GM12874 (cell line): ENCODE results near the gene MYOCD.

Source experiments
- TF ChIP-seq, protein P1 (sequence below): IDR thresholded peaks from 2 replicates; pipeline ENCODE4 v1.5.1; 2011; ENCODE audit warnings: low read depth, mild to moderate bottlenecking, control low read depth, low read length, moderate library complexity; ENCODE audit not compliant: insufficient read depth

MYOCD gene

DNA sequence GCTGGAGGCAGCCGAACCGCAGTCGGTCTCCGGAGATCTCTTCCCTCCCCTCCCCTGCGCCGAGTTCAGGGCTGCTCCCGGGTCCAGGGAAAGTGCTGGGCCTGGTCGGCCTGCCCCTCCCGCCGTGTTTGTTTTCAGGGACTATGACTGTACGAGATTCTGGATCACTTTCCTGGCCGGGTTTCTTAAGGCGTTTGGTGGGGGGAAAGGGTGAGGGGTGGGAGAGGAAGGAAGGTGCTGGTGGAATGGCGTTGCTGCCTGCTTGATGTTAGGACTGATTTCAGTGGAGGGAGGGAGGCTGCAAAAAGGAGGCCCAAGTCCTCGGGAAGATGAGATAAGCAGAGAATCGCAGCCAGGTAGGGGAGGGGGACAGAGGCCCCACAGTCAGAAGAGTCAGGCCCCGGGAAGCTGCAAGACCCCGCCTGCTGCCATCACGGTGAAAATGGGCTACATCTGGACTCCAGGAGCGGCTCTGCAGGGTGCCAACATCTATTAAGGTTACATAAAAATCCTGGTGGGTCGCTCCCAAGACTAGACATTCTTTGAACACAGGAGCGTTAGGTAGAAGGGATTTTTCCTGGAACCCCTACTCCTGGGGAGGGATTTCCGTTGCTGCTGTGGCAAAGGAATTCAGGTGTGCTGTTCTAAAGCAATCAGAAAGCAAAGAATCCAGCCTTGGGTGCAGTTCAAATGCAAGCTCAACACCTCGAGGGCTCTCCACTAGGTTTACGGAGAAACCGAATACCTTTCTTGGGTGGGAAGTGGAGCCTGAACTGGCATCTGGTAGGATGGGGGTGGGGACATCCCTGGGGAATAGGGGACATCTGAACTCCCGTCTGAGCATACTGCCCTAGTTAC lies 124.8 kb downstream of the MYOCD start:
- TF ChIP-seq, protein P1, sequence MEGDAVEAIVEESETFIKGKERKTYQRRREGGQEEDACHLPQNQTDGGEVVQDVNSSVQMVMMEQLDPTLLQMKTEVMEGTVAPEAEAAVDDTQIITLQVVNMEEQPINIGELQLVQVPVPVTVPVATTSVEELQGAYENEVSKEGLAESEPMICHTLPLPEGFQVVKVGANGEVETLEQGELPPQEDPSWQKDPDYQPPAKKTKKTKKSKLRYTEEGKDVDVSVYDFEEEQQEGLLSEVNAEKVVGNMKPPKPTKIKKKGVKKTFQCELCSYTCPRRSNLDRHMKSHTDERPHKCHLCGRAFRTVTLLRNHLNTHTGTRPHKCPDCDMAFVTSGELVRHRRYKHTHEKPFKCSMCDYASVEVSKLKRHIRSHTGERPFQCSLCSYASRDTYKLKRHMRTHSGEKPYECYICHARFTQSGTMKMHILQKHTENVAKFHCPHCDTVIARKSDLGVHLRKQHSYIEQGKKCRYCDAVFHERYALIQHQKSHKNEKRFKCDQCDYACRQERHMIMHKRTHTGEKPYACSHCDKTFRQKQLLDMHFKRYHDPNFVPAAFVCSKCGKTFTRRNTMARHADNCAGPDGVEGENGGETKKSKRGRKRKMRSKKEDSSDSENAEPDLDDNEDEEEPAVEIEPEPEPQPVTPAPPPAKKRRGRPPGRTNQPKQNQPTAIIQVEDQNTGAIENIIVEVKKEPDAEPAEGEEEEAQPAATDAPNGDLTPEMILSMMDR: no peak

DNA sequence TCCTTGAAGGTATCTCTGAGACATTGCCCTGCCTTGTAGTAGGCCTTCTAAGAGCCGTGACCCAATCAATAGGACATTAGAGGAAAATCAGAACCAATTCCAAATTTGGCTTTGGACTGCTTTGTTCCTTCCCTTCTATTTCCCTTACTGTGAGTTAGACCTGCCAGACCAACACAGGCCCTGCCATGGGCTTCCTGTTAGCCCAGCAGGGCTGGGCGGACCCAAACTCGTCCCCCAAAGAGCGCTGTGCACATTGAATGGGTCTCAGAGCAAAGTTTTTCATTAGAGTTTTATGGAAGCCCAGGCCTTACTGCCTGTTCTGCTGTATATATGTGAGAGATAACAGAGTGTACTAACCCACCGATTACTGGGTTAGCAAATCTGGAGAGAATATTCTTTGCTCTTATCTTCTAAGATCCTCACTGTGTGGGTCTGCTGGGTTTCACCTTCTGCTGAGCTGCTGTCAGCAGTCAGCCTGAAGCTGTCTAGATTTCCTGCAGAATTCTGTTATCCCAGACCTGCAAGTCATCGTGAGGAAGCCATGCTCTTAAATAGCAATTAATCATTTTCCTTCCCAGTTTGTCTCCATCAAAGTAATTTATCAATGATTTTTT lies 129.3 kb downstream of the MYOCD start:
- TF ChIP-seq, protein P1: no peak

DNA sequence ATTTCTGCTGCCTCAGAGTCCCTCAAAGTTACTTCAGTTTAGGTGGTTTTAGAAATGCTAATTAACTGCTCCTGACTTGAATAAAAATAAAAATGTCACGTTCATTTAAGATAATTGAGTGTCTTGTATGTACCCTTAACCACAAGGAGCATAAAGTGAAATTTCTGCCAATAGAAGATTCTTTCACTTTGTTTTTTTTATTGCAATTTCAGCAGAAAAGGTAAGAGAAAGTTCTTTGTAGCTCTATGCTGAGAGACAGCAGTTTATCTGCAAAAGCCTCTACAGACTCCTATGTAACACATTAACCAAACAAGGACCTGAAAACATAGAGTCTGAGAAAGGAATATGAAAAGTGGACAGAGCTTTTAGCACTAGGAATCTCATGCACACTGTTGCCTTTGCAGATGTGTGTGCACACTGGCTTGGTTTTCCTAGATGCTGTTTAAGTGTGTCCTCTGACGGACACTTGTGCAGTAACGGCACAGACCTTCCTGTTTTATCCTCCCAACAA lies 135.2 kb downstream of the MYOCD start:
- TF ChIP-seq, protein P1: no peak

DNA sequence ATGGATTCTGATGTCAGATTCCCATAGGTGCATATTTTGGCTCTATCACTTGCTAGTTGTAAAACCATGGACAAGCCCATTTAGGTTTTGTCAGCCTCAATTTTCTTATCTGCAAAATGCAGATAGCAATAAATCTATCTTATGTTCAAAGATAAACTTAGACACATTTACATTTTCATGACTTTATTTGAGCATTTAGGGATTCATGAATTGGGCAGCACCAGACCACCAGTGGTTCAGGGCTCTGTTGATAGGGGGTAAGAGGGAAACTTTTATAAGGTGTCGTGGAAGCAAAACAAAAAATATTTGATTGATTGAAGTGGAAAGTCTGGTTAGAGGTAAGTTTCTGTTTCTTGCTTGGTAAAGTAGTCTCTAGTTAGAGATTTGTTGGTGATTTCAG lies 140.9 kb downstream of the MYOCD start:
- TF ChIP-seq, protein P1: no peak

DNA sequence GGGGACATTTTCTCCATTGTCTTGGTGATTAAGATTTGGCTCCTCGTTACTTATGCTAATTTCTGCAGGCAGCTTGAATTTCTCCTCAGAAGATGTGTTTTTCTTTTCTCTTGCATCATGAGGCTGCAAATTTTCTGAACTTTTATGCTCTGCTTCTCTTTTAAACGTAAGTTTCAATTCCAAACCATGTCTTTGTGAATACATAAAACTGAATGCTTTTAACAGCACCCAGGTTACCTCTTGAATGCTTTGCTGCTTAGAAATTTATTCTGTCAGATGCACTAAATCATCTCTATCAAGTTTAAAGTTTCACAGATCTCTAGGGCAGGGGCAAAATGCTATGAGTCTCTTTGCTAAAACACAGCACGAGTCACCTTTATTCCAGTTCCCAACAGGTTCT lies 143.0 kb downstream of the MYOCD start:
- TF ChIP-seq, protein P1: no peak

DNA sequence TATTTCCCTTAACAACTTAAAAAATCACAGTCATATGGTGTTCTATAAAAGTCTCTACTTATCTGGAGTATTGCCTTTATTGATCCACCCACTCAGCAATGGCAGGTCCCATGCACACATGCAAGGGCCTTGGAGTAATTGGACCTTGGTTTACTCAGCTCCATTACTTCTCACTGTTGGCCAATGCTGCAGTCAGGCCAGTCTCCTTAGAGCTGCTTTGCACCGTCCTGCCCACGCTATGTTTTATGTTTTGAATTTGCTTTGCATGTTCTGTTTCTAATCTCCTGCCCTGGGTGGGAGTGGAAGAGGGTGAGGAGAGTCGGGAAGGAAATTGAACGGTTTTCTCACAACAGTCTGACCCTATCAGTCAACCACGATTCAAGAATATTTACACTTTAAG lies 147.2 kb downstream of the MYOCD start:
- TF ChIP-seq, protein P1: no peak

DNA sequence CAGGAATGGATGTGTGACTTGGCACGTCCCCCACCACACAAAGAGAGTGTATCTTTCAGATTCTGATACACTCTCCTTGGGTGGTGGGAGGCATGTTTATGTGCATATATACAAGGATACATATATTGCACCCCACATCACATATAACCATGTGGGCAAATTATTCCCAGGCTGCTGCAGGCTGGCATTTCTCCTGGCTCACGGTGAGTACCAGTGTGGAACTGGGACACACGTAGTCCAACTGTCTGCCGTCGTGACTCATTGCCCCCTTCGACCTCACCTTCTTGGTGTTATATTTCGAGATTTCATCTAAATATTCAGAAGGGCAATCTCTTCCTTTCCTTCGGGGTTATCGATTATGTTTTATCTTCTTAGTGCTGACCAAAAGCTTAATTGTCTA lies 148.0 kb downstream of the MYOCD start:
- TF ChIP-seq, protein P1: no peak
